NCI-H2029 (cell line): ENCODE measurements around the gene GPR78.
"Not testable (repeated sequence)": the region's sequence is repeated elsewhere in the genome, so short reads cannot be mapped to it uniquely, and the experiment has no call there.

ENCODE experiments used
- DNase-seq: peaks from one replicate; lab custom pipeline; 2025; lab: John Stamatoyannopoulos, UW

GPR78 gene

GRCh38 chr4:8564595-8564994 is 15.6 kb upstream of the GPR78 start:
- no peak for DNase-seq

- no peak for DNase-seq
Observed at GRCh38 chr4:8568068-8568668, 12.0 kb upstream of the GPR78 start.

GRCh38 chr4:8570201-8570600 is 10.0 kb upstream of the GPR78 start:
- DNase-seq: no peak

DNA sequence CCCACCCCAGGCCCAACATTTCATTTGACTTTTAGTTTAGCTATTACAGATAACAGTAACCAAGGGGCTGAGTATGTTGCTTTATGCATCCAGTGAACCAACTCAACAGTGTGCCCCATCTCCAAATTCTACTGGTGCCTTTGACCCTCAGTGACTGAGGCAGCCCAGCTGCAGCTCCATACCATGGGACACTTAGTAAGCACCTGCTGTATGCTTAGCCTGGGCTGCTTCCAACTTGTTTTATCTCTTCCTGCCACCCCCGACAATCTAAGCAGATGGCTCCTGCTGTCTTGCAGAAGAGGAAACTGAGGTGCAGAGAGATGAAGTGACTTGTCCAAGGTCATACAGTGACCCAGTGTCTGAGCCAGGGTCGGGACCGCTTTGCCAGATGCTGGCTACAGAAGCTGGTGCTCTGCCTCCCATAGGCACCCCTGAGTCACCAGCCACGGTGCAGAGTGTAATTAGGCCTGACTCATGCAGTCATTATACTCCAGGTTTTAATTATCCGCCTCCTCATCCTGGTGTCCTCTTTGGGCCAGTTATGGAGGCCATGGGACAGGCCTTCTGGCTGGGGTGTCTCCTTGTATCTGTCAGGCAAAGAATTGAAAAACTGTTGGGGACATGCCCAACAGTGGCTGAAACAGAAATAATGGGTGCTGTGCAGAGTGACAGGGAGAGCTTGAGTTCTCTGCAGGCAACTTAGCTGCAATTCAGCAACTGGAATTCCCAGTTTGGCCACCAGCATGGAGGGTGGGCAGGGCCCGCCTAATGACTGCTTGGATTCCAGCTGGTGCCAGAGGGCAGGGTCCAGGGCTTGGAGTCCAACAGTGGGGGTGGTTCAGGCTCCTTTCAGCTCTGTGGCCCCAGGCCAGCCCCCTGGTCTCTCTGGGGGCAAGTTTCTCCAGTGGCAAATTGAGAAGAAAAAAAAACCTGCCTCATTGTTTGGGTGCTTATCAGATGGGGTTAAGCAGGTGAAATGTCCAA is 8.2 kb upstream of the GPR78 start:
- no peak for DNase-seq

DNA sequence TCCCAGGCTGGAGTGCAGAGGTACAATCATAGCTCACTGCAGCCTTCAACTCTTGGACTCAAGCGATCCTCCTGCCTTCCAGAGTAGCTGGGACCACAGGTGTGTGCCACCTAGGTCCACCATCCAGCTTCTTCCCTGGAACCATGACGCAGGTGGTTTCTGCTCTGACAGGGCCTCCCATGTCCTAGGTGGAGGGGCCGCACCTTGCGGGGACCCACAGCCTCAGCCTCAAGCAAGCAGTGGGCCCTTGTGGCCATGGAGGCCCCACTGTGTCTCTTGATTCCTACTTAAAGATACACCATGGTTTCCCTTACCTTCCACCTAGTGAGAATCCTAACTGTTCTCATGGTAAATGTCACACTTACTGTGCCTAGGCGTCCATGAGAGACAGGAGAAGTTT is 6.9 kb upstream of the GPR78 start:
- no peak for DNase-seq

- no peak for DNase-seq
Observed at GRCh38 chr4:8574796-8575370, 5.3 kb upstream of the GPR78 start.

GRCh38 chr4:8575457-8575856 is 4.7 kb upstream of the GPR78 start:
- DNase-seq: no peak

GRCh38 chr4:8576591-8576990 is 3.6 kb upstream of the GPR78 start:
- DNase-seq: not testable (repeated sequence)

DNA sequence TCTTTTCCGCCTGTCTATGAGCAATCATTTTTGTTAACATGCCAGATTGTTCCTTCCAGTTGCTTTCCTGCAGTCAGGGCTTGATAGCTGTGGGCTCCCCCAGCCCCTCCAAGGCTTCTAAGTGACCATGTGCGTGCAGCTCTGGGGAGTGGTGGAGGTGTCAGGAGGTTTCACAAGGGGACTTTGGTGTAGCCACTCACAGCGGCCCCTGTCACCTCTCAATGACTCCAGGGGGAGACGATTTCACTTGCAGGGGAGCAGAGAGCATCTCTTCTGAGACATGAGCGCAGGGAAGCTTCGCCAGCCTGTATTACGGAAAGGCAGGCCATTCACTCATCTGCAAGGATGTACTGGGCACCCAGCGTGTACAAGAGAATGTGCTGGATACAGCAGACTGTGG is 3.1 kb upstream of the GPR78 start:
- no peak for DNase-seq

- DNase-seq: no peak
Observed at GRCh38 chr4:8577972-8578371, 2.2 kb upstream of the GPR78 start.

GRCh38 chr4:8578717-8579116 is 1.5 kb upstream of the GPR78 start:
- DNase-seq: no peak

- DNase-seq: no peak
Observed at GRCh38 chr4:8579526-8580320, 469 bp upstream of the GPR78 start.

DNA sequence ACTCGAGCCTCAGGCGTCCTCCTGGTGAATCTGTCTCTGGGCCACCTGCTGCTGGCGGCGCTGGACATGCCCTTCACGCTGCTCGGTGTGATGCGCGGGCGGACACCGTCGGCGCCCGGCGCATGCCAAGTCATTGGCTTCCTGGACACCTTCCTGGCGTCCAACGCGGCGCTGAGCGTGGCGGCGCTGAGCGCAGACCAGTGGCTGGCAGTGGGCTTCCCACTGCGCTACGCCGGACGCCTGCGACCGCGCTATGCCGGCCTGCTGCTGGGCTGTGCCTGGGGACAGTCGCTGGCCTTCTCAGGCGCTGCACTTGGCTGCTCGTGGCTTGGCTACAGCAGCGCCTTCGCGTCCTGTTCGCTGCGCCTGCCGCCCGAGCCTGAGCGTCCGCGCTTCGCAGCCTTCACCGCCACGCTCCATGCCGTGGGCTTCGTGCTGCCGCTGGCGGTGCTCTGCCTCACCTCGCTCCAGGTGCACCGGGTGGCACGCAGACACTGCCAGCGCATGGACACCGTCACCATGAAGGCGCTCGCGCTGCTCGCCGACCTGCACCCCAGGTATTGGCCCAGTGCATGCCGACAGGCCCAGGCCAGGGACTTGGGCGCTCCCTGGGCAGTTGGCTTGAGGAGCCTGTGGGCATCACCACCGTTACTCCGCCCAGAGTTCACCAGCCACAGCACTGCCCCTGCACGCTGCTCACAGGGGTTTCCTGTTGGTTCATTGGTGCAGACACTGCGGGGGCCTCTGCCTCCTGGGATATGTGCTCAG is 1.1 kb downstream of the GPR78 start:
- no peak for DNase-seq

DNA sequence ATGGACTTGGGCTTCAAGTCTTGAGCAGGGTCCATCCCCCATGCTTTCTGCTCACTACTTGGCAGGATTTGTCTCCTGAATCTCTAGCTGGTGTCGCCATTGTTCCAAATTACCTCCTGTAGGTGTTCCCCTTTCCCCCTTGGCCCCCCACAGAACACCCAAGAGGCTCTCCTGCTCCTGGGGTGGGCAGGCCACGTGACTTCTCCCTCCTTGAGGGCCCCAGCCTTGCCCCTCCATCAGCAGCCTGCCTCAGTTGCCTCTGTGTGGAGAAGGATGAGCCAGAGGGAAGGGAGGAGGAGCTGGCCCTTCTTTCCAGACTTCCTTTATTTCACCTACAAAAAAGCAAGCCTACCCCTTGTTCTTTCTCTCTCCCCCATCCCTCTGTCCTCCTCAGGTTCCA is 1.8 kb downstream of the GPR78 start:
- no peak for DNase-seq

- DNase-seq: no peak
Observed at GRCh38 chr4:8582436-8582835, 2.2 kb downstream of the GPR78 start.

DNA sequence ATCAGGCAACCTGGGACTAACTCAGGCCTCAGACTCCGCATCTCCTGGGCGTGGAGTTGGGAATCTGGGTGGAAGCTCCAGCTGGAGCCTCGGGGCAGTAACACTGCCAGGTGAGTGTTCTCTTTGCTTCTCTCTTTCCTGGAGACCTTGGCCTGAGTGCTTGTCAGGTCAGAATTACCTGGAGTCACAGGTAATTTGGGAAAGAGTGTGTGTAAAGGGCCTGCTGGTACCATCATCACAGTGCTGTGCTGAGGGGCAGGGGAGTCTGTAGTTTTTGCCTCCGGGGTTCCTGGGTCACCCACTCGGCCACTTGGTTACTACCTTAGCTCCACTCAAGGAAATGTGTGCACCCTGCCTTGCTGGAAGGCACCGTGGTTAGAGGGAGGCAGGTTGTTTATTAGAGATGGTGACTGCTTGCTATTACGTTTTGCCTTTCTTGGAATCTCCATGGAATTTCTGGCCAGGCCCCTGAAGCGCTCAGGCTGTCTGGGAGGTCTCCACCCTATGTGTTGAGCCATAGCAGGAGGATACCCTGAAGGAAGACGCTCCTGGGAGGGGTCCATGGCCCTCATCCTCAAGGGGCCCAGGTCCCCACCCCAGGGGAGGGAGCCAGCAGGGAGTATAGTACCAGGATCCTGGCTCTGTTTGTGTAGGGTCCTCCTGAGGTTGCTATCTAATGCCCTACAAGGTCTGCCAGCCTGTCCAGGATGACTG is 2.9 kb downstream of the GPR78 start:
- DNase-seq: no peak

- DNase-seq: no peak
Observed at GRCh38 chr4:8583655-8584025, 3.4 kb downstream of the GPR78 start.

DNA sequence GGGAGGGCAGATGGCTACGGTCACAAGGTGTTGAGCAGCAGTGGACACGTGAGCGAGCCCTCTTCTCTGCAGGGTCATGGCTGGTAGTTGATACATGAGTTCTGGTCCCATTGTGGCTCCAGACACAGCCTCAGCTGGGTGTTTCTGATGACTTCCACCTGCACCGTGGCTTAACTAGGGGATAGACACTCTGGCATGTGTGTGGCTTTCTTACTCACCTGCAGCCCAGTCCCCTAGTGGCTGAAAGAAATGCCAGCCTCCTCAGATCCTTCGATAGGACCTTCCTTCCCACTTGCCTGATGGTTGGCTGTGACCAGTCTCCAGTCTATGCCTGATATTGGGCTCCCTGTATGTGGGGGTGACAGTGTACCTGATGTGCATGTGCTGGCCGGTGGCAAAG is 5.0 kb downstream of the GPR78 start:
- no peak for DNase-seq

- no peak for DNase-seq
Observed at GRCh38 chr4:8585721-8586212, 5.6 kb downstream of the GPR78 start.

- no peak for DNase-seq
Observed at GRCh38 chr4:8586246-8586645, 6.1 kb downstream of the GPR78 start.
